ENCODE results near the gene TMC2. TPM values are rescaled to one million over a fixed set of nuclear protein-coding genes. Genes with fewer than 3 reads are reported as not detected.

The TMC2 gene
- total RNA-seq, 2 donors from 2014 or later: 0.24 TPM; not detected in 1

- H3K27me3 Mint-ChIP-seq (ENCODE audit: insufficient read depth): peaks cover 85% of the 10 kb centered on the region
- peaks cover 4% of the 10 kb centered on the region for H3K4me1 Mint-ChIP-seq
- no peaks in the 10 kb centered on the region for H3K4me1 ChIP-seq (ENCODE audit: control insufficient read depth, insufficient read depth, low read length)
- H3K27ac ChIP-seq (ENCODE audit: low read depth, low read length): no peak overlapping the region
- no peaks in the 10 kb centered on the region for H3K36me3 ChIP-seq (ENCODE audit: control insufficient read depth, insufficient read depth, low read length)
- H3K27me3 ChIP-seq (ENCODE audit: control insufficient read depth, insufficient read depth, low read length, poor library complexity, severe bottlenecking): peaks cover 72% of the 10 kb centered on the region
- DNase-seq: peak; percentile 92
- WGBS, 2 experiments (ENCODE audit: insufficient coverage in 1 of 2, insufficient read length in 1 of 2): 19 to 22% methylated on average over 7 to 18 of the region's 18 CpGs
- H3K27ac Mint-ChIP-seq: no peak overlapping the region
- H3K4me3 Mint-ChIP-seq: no peak overlapping the region
- no peaks in the 10 kb centered on the region for H3K9me3 Mint-ChIP-seq
- H3K9me3 ChIP-seq (ENCODE audit: control insufficient read depth, low read length): no peaks in the 10 kb centered on the region
- H3K36me3 Mint-ChIP-seq (ENCODE audit: low read depth): no peaks in the 10 kb centered on the region
- peak overlapping the region; percentile 49 for H3K4me3 ChIP-seq (ENCODE audit: low read length)
- no peak overlapping the region for H3K9ac ChIP-seq (ENCODE audit: extremely low read depth, low read length, poor library complexity, severe bottlenecking)
- peak; percentile 98 for TF ChIP-seq CTCF (conservative IDR thresholded peaks at IDR 0.05)
These were observed 151.7 kb downstream of the TMC2 start for GRCh38 chr20:2688041-2688591.

- Histone ChIP-seq H3K27me3 (ENCODE audit: control insufficient read depth, insufficient read depth, low read length, poor library complexity, severe bottlenecking) (peaks cover 86% of the 10 kb centered on the region), H3K9ac (ENCODE audit: extremely low read depth, low read length, poor library complexity, severe bottlenecking) (no peak overlapping the region), H3K27ac (ENCODE audit: low read depth, low read length) (no peak overlapping the region), H3K36me3 (ENCODE audit: control insufficient read depth, insufficient read depth, low read length) (no peaks in the 10 kb centered on the region), H3K4me3 (ENCODE audit: low read length) (no peak overlapping the region), H3K4me1 (ENCODE audit: control insufficient read depth, insufficient read depth, low read length) (no peaks in the 10 kb centered on the region), H3K9me3 (ENCODE audit: control insufficient read depth, low read length) (no peaks in the 10 kb centered on the region)
- 87% methylated on average over 3 of the region's 3 CpGs; no CpG with 5 or more reads in 1 of the 2 experiments for WGBS, 2 experiments (ENCODE audit: insufficient coverage in 1 of 2, insufficient read length in 1 of 2)
- Mint-ChIP-seq H3K27me3 (ENCODE audit: insufficient read depth) (peaks cover 87% of the 10 kb centered on the region), H3K36me3 (ENCODE audit: low read depth) (no peaks in the 10 kb centered on the region), H3K27ac (no peak overlapping the region), H3K9me3 (no peaks in the 10 kb centered on the region), H3K4me3 (no peak overlapping the region), H3K4me1 (peaks cover 7% of the 10 kb centered on the region)
- no peak for TF ChIP-seq CTCF (conservative IDR thresholded peaks at IDR 0.05)
- no peak for DNase-seq
These were observed 153.8 kb downstream of the TMC2 start for GRCh38 chr20:2690213-2690612.

DNA sequence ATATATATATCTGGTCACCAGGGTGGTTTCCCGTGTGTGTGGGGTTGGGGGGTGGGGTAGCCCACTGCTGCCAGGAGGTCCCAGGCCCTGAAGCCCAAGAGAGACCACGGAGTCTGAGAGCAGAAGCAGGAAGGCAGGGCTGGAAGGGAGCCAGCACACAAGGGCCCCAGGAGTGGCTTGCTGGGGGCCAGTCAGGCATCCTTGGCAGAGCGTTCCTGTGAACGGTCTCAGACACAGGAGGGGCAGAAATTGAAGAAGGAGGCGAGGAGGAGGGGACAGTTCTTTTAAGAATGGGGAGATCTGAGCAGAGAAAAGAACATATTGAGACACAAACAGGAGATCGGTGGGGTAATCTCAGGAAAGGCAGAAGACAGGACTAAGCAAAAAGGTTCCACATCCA, 154.3 kb downstream of the TMC2 start:
- Mint-ChIP-seq H3K4me1 (peaks cover 10% of the 10 kb centered on the region), H3K9me3 (no peaks in the 10 kb centered on the region), H3K4me3 (no peak overlapping the region), H3K27me3 (ENCODE audit: insufficient read depth) (peaks cover 87% of the 10 kb centered on the region), H3K27ac (no peak overlapping the region), H3K36me3 (ENCODE audit: low read depth) (no peaks in the 10 kb centered on the region)
- no peaks in the 10 kb centered on the region for H3K4me1 ChIP-seq (ENCODE audit: control insufficient read depth, insufficient read depth, low read length)
- no peaks in the 10 kb centered on the region for H3K9me3 ChIP-seq (ENCODE audit: control insufficient read depth, low read length)
- no peak overlapping the region for H3K27ac ChIP-seq (ENCODE audit: low read depth, low read length)
- H3K36me3 ChIP-seq (ENCODE audit: control insufficient read depth, insufficient read depth, low read length): no peaks in the 10 kb centered on the region
- no peak overlapping the region for H3K4me3 ChIP-seq (ENCODE audit: low read length)
- peaks cover 86% of the 10 kb centered on the region for H3K27me3 ChIP-seq (ENCODE audit: control insufficient read depth, insufficient read depth, low read length, poor library complexity, severe bottlenecking)
- WGBS, 2 experiments (ENCODE audit: insufficient coverage in 1 of 2, insufficient read length in 1 of 2): 84 to 88% methylated on average over 5 to 6 of the region's 6 CpGs
- H3K9ac ChIP-seq (ENCODE audit: extremely low read depth, low read length, poor library complexity, severe bottlenecking): no peak overlapping the region
- no peak for DNase-seq
- TF ChIP-seq CTCF (conservative IDR thresholded peaks at IDR 0.05): no peak
